Mesendoderm (in vitro differentiated cells): ENCODE measurements around the gene TBX5.
A peak's percentile ranks its signal among the peaks of the same experiment; 100 is the strongest.

Source experiments
- DNase-seq: peaks from one replicate; pipeline ENCODE4 v3.0.0; 2013
- H2AK5ac ChIP-seq: 2 replicates; pipeline ENCODE4 v1.6.1; 2013; ENCODE audit warnings: low read length, inconsistent platforms
- H2BK120ac ChIP-seq: 2 replicates; pipeline ENCODE4 v1.6.1; 2013; ENCODE audit warnings: low read depth, mild to moderate bottlenecking, low read length, moderate library complexity, mixed read lengths
- H2BK15ac ChIP-seq: replicated peaks from 2 replicates; pipeline ENCODE4 v1.6.1; 2013; ENCODE audit warnings: low read depth, mild to moderate bottlenecking, moderate library complexity
- H2BK5ac ChIP-seq: 2 replicates; pipeline ENCODE4 v1.6.1; 2013; ENCODE audit warnings: low read length, inconsistent platforms
- H3K18ac ChIP-seq: 2 replicates; pipeline ENCODE4 v1.6.1; 2013; ENCODE audit warnings: mild to moderate bottlenecking, low read length, mixed read lengths
- H3K23ac ChIP-seq: one replicate; pipeline ENCODE4 v1.6.1; 2013; ENCODE audit warnings: low read length
- H3K27ac ChIP-seq: 2 replicates; pipeline ENCODE4 v1.5.1; 2013; ENCODE audit warnings: low read depth, mild to moderate bottlenecking, inconsistent platforms, low read length, moderate library complexity
- H3K27me3 ChIP-seq: 2 replicates; pipeline ENCODE4 v1.6.1; 2013; ENCODE audit warnings: low read length, control low read depth, mild to moderate bottlenecking, inconsistent platforms; ENCODE audit not compliant: insufficient read depth, poor library complexity
- H3K36me3 ChIP-seq: 2 replicates; pipeline ENCODE4 v1.6.1; 2013; ENCODE audit warnings: low read length, inconsistent platforms; ENCODE audit not compliant: control insufficient read depth, insufficient read depth
- H3K4ac ChIP-seq: one replicate; pipeline ENCODE4 v1.6.1; 2013; ENCODE audit warnings: low read depth, mild to moderate bottlenecking, low read length, moderate library complexity
- H3K4me1 ChIP-seq: 2 replicates; pipeline ENCODE4 v1.6.1; 2013; ENCODE audit warnings: low read depth, low read length, inconsistent platforms; ENCODE audit not compliant: control insufficient read depth
- H3K4me2 ChIP-seq: 2 replicates; pipeline ENCODE4 v1.6.1; 2013; ENCODE audit warnings: low read length
- H3K4me3 ChIP-seq: 2 replicates; pipeline ENCODE4 v1.5.1; 2013; ENCODE audit warnings: mild to moderate bottlenecking, low read length
- H3K56ac ChIP-seq: one replicate; pipeline ENCODE4 v1.6.1; 2013; ENCODE audit warnings: low read length
- H3K79me1 ChIP-seq: 2 replicates; pipeline ENCODE4 v1.6.1; 2013; ENCODE audit warnings: low read length, inconsistent platforms
- H3K79me2 ChIP-seq: 2 replicates; pipeline ENCODE4 v1.6.1; 2013; ENCODE audit warnings: mild to moderate bottlenecking, low read length; ENCODE audit not compliant: control insufficient read depth, insufficient read depth
- H3K9ac ChIP-seq: 2 replicates; pipeline ENCODE4 v1.6.1; 2013; ENCODE audit warnings: low read length, inconsistent platforms
- H4K5ac ChIP-seq: one replicate; pipeline ENCODE4 v1.6.1; 2013; ENCODE audit warnings: low read length
- H4K8ac ChIP-seq: one replicate; pipeline ENCODE4 v1.6.1; 2013; ENCODE audit warnings: low read depth, mild to moderate bottlenecking, control low read depth, low read length, moderate library complexity
- WGBS: extraction: QIAGEN DNeasy Blood & Tissue Kit; methylation state at CpG from one replicate; pipeline ENCODE4 v1.1.7; 2013; ENCODE audit warnings: low lambda C conversion rate, missing lambda C conversion rate; ENCODE audit not compliant: insufficient coverage; ENCODE audit errors: extremely low coverage; 5-methylcytosine and 5-hydroxymethylcytosine counted together

TBX5 gene

GRCh38 chr12:114404083-114404925 is 1.6 kb downstream of the TBX5 start:
- H3K36me3 ChIP-seq, result no peaks in the 10 kb centered on the region
- no CpG with 5 or more reads among the region's 29 CpGs for WGBS
- H3K4me3 ChIP-seq, result no peak overlapping the region

GRCh38 chr12:114403690-114404066 is 2.3 kb downstream of the TBX5 start:
- H3K4me2 ChIP-seq, result no peak overlapping the region
- H4K8ac ChIP-seq, result no peak overlapping the region
- H3K56ac ChIP-seq, result no peak overlapping the region
- no peak overlapping the region for H3K4ac ChIP-seq
- no peak overlapping the region for H2BK120ac ChIP-seq
- no peaks in the 10 kb centered on the region for H3K36me3 ChIP-seq
- no peaks in the 10 kb centered on the region for H3K79me2 ChIP-seq
- no peak overlapping the region for H3K23ac ChIP-seq
- H2AK5ac ChIP-seq, result no peak overlapping the region
- H3K27ac ChIP-seq, result no peak overlapping the region
- no peak overlapping the region for H2BK5ac ChIP-seq
- H3K4me3 ChIP-seq, result no peak overlapping the region
- WGBS, result no CpG with 5 or more reads among the region's 24 CpGs
- H3K27me3 ChIP-seq, result peaks cover 85% of the 10 kb centered on the region
- no peak overlapping the region for H2BK15ac ChIP-seq
- H3K9ac ChIP-seq, result no peak overlapping the region
- peaks cover 5% of the 10 kb centered on the region for H3K4me1 ChIP-seq
- DNase-seq, result peak; percentile 56
- no peaks in the 10 kb centered on the region for H3K79me1 ChIP-seq
- no peak overlapping the region for H3K18ac ChIP-seq
- no peak overlapping the region for H4K5ac ChIP-seq

More at GRCh38 chr12:114404083-114404925, 1.6 kb downstream of the TBX5 start:
- no peak overlapping the region for H3K9ac ChIP-seq
- no peak overlapping the region for H4K8ac ChIP-seq
- H3K79me1 ChIP-seq, result no peaks in the 10 kb centered on the region
- no peak overlapping the region for H3K4me2 ChIP-seq
- H3K79me2 ChIP-seq, result no peaks in the 10 kb centered on the region
- H3K27ac ChIP-seq, result no peak overlapping the region
- no peak overlapping the region for H2BK5ac ChIP-seq
- H2BK120ac ChIP-seq, result no peak overlapping the region
- H3K56ac ChIP-seq, result no peak overlapping the region
- DNase-seq, result peak; percentile 47
- H3K27me3 ChIP-seq, result peaks cover 84% of the 10 kb centered on the region
- H3K23ac ChIP-seq, result no peak overlapping the region
- no peak overlapping the region for H2BK15ac ChIP-seq
- H2AK5ac ChIP-seq, result no peak overlapping the region
- H4K5ac ChIP-seq, result no peak overlapping the region
- H3K18ac ChIP-seq, result no peak overlapping the region
- H3K4ac ChIP-seq, result no peak overlapping the region
- H3K4me1 ChIP-seq, result peaks cover 5% of the 10 kb centered on the region

GRCh38 chr12:114403011-114403689 is 2.8 kb downstream of the TBX5 start:
- H4K8ac ChIP-seq, result no peak overlapping the region
- H3K4ac ChIP-seq, result no peak overlapping the region
- H3K27me3 ChIP-seq, result peaks cover 85% of the 10 kb centered on the region
- no peak overlapping the region for H3K18ac ChIP-seq
- H4K5ac ChIP-seq, result no peak overlapping the region
- H3K4me1 ChIP-seq, result peaks cover 5% of the 10 kb centered on the region
- no peak overlapping the region for H2BK15ac ChIP-seq
- no peaks in the 10 kb centered on the region for H3K79me1 ChIP-seq
- no peaks in the 10 kb centered on the region for H3K36me3 ChIP-seq
- H3K4me2 ChIP-seq, result no peak overlapping the region
- H2AK5ac ChIP-seq, result no peak overlapping the region
- no peak overlapping the region for H3K9ac ChIP-seq
- no peak overlapping the region for H3K4me3 ChIP-seq
- no peak overlapping the region for H3K27ac ChIP-seq
- no CpG with 5 or more reads among the region's 41 CpGs for WGBS
- H3K56ac ChIP-seq, result no peak overlapping the region
- no peaks in the 10 kb centered on the region for H3K79me2 ChIP-seq
- DNase-seq, result peak; percentile 92
- H2BK5ac ChIP-seq, result no peak overlapping the region
- H3K23ac ChIP-seq, result no peak overlapping the region
- H2BK120ac ChIP-seq, result no peak overlapping the region

- no peak overlapping the region for H2BK5ac ChIP-seq
These were observed 3.7 kb downstream of the TBX5 start for GRCh38 chr12:114402084-114402717.

GRCh38 chr12:114401328-114402083 is 4.4 kb downstream of the TBX5 start:
- H3K4ac ChIP-seq, result no peak overlapping the region
- no peak overlapping the region for H4K8ac ChIP-seq
- H2BK5ac ChIP-seq, result no peak overlapping the region
- no peak overlapping the region for H2AK5ac ChIP-seq
- H2BK15ac ChIP-seq, result no peak overlapping the region
- no peak for DNase-seq
- no peaks in the 10 kb centered on the region for H3K79me2 ChIP-seq
- H3K27me3 ChIP-seq, result peaks cover 85% of the 10 kb centered on the region
- H3K4me3 ChIP-seq, result no peak overlapping the region
- H2BK120ac ChIP-seq, result no peak overlapping the region
- H3K56ac ChIP-seq, result no peak overlapping the region
- 100% methylated on average over 1 of the region's 10 CpGs for WGBS
- peaks cover 5% of the 10 kb centered on the region for H3K4me1 ChIP-seq
- no peak overlapping the region for H3K9ac ChIP-seq
- no peak overlapping the region for H3K27ac ChIP-seq
- no peak overlapping the region for H3K23ac ChIP-seq
- no peak overlapping the region for H4K5ac ChIP-seq
- no peak overlapping the region for H3K4me2 ChIP-seq
- no peak overlapping the region for H3K18ac ChIP-seq
- H3K36me3 ChIP-seq, result no peaks in the 10 kb centered on the region
- no peaks in the 10 kb centered on the region for H3K79me1 ChIP-seq

More at GRCh38 chr12:114402084-114402717, 3.7 kb downstream of the TBX5 start:
- no peak overlapping the region for H3K23ac ChIP-seq
- no peak for DNase-seq
- no peaks in the 10 kb centered on the region for H3K79me2 ChIP-seq
- no peak overlapping the region for H4K5ac ChIP-seq
- peaks cover 5% of the 10 kb centered on the region for H3K4me1 ChIP-seq
- H3K4me2 ChIP-seq, result no peak overlapping the region
- H2BK120ac ChIP-seq, result no peak overlapping the region
- no peak overlapping the region for H3K4me3 ChIP-seq
- no peak overlapping the region for H3K4ac ChIP-seq
- H4K8ac ChIP-seq, result no peak overlapping the region
- H2AK5ac ChIP-seq, result no peak overlapping the region
- H3K18ac ChIP-seq, result no peak overlapping the region
- H3K56ac ChIP-seq, result no peak overlapping the region
- no peaks in the 10 kb centered on the region for H3K36me3 ChIP-seq
- no peak overlapping the region for H2BK15ac ChIP-seq
- no peak overlapping the region for H3K27ac ChIP-seq
- H3K9ac ChIP-seq, result no peak overlapping the region
- peaks cover 85% of the 10 kb centered on the region for H3K27me3 ChIP-seq
- WGBS, result no CpG with 5 or more reads among the region's 5 CpGs
- H3K79me1 ChIP-seq, result no peaks in the 10 kb centered on the region
